GM23338 (cell line): ENCODE measurements around the gene EPX.

ENCODE experiments used
- EZH2 ChIP-seq: fragments of 200-600 bp; sonication (generic); IDR thresholded peaks from one replicate; pipeline ENCODE4 v1.8.0; 2017; ENCODE audit warnings: antibody characterized with exemption, mild to moderate bottlenecking, low read depth; ENCODE audit not compliant: unreplicated experiment
- JUNB ChIP-seq: IDR thresholded peaks from one replicate; pipeline ENCODE4 v1.6.1; 2016; ENCODE audit warnings: antibody characterized with exemption; ENCODE audit not compliant: unreplicated experiment
- REST ChIP-seq: IDR thresholded peaks from one replicate; pipeline ENCODE4 v1.6.1; 2018; ENCODE audit warnings: antibody characterized with exemption; ENCODE audit not compliant: unreplicated experiment
- STAT1 ChIP-seq: IDR thresholded peaks from one replicate; pipeline ENCODE4 v1.6.1; 2016; ENCODE audit warnings: antibody characterized with exemption; ENCODE audit not compliant: unreplicated experiment
- TF ChIP-seq, protein P1 (sequence below), 2 experiments: fragments of 200-600 bp in 1 of 2; sonication (generic) in 1 of 2; conservative IDR thresholded peaks; 2 replicates each; pipeline versions ENCODE4 v1.5.1 to v1.6.1; 2016 to 2017; ENCODE audit warnings: antibody characterized with exemption in 2 of 2, low read depth in 2 of 2, mild to moderate bottlenecking in 2 of 2, moderate library complexity in 1 of 2

- TF ChIP-seq, protein P1, sequence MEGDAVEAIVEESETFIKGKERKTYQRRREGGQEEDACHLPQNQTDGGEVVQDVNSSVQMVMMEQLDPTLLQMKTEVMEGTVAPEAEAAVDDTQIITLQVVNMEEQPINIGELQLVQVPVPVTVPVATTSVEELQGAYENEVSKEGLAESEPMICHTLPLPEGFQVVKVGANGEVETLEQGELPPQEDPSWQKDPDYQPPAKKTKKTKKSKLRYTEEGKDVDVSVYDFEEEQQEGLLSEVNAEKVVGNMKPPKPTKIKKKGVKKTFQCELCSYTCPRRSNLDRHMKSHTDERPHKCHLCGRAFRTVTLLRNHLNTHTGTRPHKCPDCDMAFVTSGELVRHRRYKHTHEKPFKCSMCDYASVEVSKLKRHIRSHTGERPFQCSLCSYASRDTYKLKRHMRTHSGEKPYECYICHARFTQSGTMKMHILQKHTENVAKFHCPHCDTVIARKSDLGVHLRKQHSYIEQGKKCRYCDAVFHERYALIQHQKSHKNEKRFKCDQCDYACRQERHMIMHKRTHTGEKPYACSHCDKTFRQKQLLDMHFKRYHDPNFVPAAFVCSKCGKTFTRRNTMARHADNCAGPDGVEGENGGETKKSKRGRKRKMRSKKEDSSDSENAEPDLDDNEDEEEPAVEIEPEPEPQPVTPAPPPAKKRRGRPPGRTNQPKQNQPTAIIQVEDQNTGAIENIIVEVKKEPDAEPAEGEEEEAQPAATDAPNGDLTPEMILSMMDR (conservative IDR thresholded peaks at IDR 0.05; ENCODE audit: low read depth in 2 of 2): no peak
- no peak for TF ChIP-seq REST
- no peak for TF ChIP-seq EZH2
- TF ChIP-seq JUNB: no peak
- TF ChIP-seq STAT1: no peak
Measured at GRCh38 chr17:58227733-58228132, 35.2 kb downstream of the EPX start.
